ENCODE results near the gene PTPRT. TPM values are rescaled to one million over a fixed set of nuclear protein-coding genes. Genes with fewer than 3 reads are reported as not detected.

Gene PTPRT
- total RNA-seq, 4 donors from 2014 or later, result 0.72 to 2.5 (median 1.4) TPM

DNA sequence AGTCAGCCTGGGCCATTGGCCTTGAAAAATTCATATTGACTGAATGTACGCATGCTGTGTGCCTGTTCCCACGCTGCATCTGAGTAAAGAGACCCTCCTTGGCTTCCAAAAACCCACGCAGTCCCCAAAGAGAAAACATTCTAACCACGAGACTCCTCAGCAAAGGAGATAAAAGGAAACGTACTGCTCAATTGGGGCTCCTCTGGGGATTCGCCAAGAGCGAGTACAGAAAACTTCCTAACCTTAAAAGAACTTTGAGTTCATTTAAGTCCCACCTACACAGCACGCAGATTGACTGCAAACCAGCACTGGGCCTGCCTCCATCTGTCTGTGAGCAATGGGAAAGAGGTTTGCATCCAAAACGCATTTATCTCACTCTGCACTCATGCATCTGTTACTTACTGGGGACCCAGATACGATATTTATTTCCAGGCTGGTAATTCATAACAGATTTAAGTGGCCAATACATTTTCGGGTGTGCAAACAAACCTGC is 1065.7 kb downstream of the PTPRT start:
- Histone ChIP-seq H3K4me3 (no peak overlapping the region), H3K27me3 (no peaks in the 10 kb centered on the region), H3K36me3 (no peaks in the 10 kb centered on the region), H3K4me1 (no peaks in the 10 kb centered on the region), H3K27ac (no peak overlapping the region), H3K9me3 (no peaks in the 10 kb centered on the region)
- TF ChIP-seq POLR2A (IDR thresholded peaks at IDR 0.05), result no peak
- no peak for TF ChIP-seq CTCF (IDR thresholded peaks at IDR 0.05)
- no peak for TF ChIP-seq POLR2AphosphoS5 (IDR thresholded peaks at IDR 0.05)
- no peak for TF ChIP-seq EP300 (IDR thresholded peaks at IDR 0.05)
- DNase-seq (ENCODE audit: low spot score in 2 of 2), result no peak
- 56% methylated on average over 11 of the region's 11 CpGs for WGBS

DNA sequence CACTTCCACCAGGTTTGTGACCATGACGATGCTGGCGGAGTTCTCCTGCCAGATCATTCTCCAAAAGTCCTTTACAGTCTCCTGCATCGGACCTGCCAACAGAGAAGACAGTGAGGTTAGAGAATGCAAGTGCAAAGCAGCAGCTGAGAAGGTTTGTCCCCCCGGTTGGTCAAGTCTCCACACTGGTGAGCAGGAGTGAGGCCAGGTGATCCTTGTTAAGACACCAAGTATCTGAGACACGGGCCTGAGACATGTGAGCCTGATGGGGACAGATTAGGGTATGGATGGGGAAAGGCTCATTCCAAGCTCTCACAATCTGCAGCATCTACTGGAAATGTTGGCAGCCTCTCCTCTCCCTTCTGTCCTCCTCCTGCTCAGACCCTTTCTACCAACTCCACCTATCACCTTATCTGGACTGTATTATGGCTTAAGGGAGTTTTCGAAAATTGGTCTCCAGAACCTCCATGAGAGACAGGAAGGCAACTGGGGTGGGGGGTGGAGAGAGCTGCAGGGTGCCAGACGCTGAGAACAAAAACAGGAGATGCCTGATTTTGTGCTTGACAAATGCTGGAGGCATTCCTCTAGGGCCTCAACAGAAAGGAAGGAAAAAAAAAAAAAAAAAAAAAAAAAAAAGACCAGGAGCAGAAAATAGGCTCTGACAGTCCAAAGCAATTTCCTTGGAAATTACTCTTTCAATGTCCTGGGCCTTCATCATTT is 1071.1 kb downstream of the PTPRT start:
- DNase-seq (ENCODE audit: low spot score in 2 of 2), result no peak
- H3K9me3 ChIP-seq, result no peaks in the 10 kb centered on the region
- TF ChIP-seq CTCF (IDR thresholded peaks at IDR 0.05) (no peak), POLR2AphosphoS5 (IDR thresholded peaks at IDR 0.05) (no peak), EP300 (IDR thresholded peaks at IDR 0.05) (no peak), POLR2A (IDR thresholded peaks at IDR 0.05) (no peak)
- H3K36me3 ChIP-seq, result no peaks in the 10 kb centered on the region
- no peak overlapping the region for H3K27ac ChIP-seq
- H3K27me3 ChIP-seq, result no peaks in the 10 kb centered on the region
- H3K4me1 ChIP-seq, result no peaks in the 10 kb centered on the region
- H3K4me3 ChIP-seq, result no peak overlapping the region
- 76% methylated on average over 7 of the region's 7 CpGs for WGBS

GRCh38 chr20:42118001-42118400 is 1071.7 kb downstream of the PTPRT start:
- H3K4me3 ChIP-seq, result no peak overlapping the region
- TF ChIP-seq CTCF (IDR thresholded peaks at IDR 0.05), result no peak
- no peaks in the 10 kb centered on the region for H3K27me3 ChIP-seq
- H3K36me3 ChIP-seq, result no peaks in the 10 kb centered on the region
- WGBS, result 76% methylated on average over 7 of the region's 7 CpGs
- DNase-seq (ENCODE audit: low spot score in 2 of 2), result no peak
- H3K27ac ChIP-seq, result no peak overlapping the region
- H3K4me1 ChIP-seq, result no peaks in the 10 kb centered on the region
- no peaks in the 10 kb centered on the region for H3K9me3 ChIP-seq

GRCh38 chr20:42113236-42113635 is 1076.5 kb downstream of the PTPRT start:
- no peak for DNase-seq (ENCODE audit: low spot score in 2 of 2)
- H3K27ac ChIP-seq, result no peak overlapping the region
- no peaks in the 10 kb centered on the region for H3K4me1 ChIP-seq
- no peak for TF ChIP-seq EP300 (IDR thresholded peaks at IDR 0.05)
- TF ChIP-seq POLR2A (IDR thresholded peaks at IDR 0.05), result no peak
- TF ChIP-seq POLR2AphosphoS5 (IDR thresholded peaks at IDR 0.05), result no peak
- no peaks in the 10 kb centered on the region for H3K9me3 ChIP-seq
- whole genome bisulfite sequencing, result 75% methylated on average over 8 of the region's 8 CpGs
- H3K27me3 ChIP-seq, result no peaks in the 10 kb centered on the region
- no peak overlapping the region for H3K4me3 ChIP-seq
- no peaks in the 10 kb centered on the region for H3K36me3 ChIP-seq

GRCh38 chr20:42112161-42112560 is 1077.5 kb downstream of the PTPRT start:
- H3K9me3 ChIP-seq, result no peaks in the 10 kb centered on the region
- no peak for TF ChIP-seq CTCF (IDR thresholded peaks at IDR 0.05)
- TF ChIP-seq EP300 (IDR thresholded peaks at IDR 0.05), result no peak
- no peak for TF ChIP-seq POLR2AphosphoS5 (IDR thresholded peaks at IDR 0.05)
- TF ChIP-seq POLR2A (IDR thresholded peaks at IDR 0.05), result no peak
- no peaks in the 10 kb centered on the region for H3K36me3 ChIP-seq
- no peaks in the 10 kb centered on the region for H3K4me1 ChIP-seq
- 88% methylated on average over 4 of the region's 5 CpGs for WGBS
- H3K27ac ChIP-seq, result no peak overlapping the region
- H3K4me3 ChIP-seq, result no peak overlapping the region
- DNase-seq (ENCODE audit: low spot score in 2 of 2), result no peak
- H3K27me3 ChIP-seq, result no peaks in the 10 kb centered on the region

Measured in suprapubic skin (tissue), 4 donors.